Activated CD4-positive, alpha-beta memory T cell treated with anti-CD3 and anti-CD28 coated beads, Interleukin-2, amount 10 ng/mL, durations not matched to agents 7 days and 5 days (primary cell): ENCODE data around the gene METTL24. TPM values are rescaled to one million over a fixed set of nuclear protein-coding genes. Genes with fewer than 3 reads are reported as not detected.
A peak's percentile ranks its signal among the peaks of the same experiment; 100 is the strongest.

Experiments
- CTCF ChIA-PET: fragments of 350-600 bp; sonication (Branson Sonifier 250); formaldehyde crosslinking; loops from one replicate; lab custom pipeline; 2021; ENCODE audit warnings: antibody characterized with exemption, inconsistent platforms; lab: Charles Lee
- POLR2A ChIA-PET: fragments of 350-600 bp; sonication (Branson Sonifier 250); formaldehyde crosslinking; loops from one replicate; lab custom pipeline; 2021; ENCODE audit warnings: antibody characterized with exemption; lab: Charles Lee
- DNase-seq: peaks from one replicate; pipeline ENCODE4 v3.0.0-alpha.2; 2020
- H3K27ac Mint-ChIP-seq: one replicate; pipeline ENCODE4 v1.8.0; 2021; ENCODE audit warnings: mild to moderate bottlenecking, mixed read lengths
- H3K27me3 Mint-ChIP-seq: one replicate; pipeline ENCODE4 v1.8.0; 2021; ENCODE audit warnings: mixed read lengths
- H3K36me3 Mint-ChIP-seq: one replicate; pipeline ENCODE4 v1.8.0; 2021; ENCODE audit warnings: low read depth, mixed read lengths
- H3K4me1 Mint-ChIP-seq: one replicate; pipeline ENCODE4 v1.8.0; 2021; ENCODE audit warnings: mixed read lengths
- H3K4me3 Mint-ChIP-seq: one replicate; pipeline ENCODE4 v1.8.0; 2021; ENCODE audit warnings: mild to moderate bottlenecking, mixed read lengths
- H3K9me3 Mint-ChIP-seq: one replicate; pipeline ENCODE4 v1.8.0; 2021; ENCODE audit warnings: mixed read lengths
- total RNA-seq, 2 experiments: library from RNA; stranded (reverse); gene quantifications; one replicate each; pipeline ENCODE4 v1.2.3, GENCODE V29; 2021

The METTL24 gene
- not detected for total RNA-seq

GRCh38 chr6:110357664-110358552 is at the start of gene METTL24:
METTL24 (minus strand) TSS chr6:110358349; CDS start chr6:110358272, 77 bp downstream.
- Mint-ChIP-seq H3K27me3 (peaks cover 63% of the 10 kb centered on the region), H3K27ac (no peak within 1 kb of the TSS), H3K4me1 (peaks cover 2% of the 10 kb centered on the region), H3K4me3 (peak within 1 kb of the TSS; percentile 48), H3K36me3 (no peaks in the 10 kb centered on the region), H3K9me3 (no peaks in the 10 kb centered on the region)
- ChIA-PET POLR2A (no interaction called here), CTCF (no interaction called here)
- no peak for DNase-seq

DNA sequence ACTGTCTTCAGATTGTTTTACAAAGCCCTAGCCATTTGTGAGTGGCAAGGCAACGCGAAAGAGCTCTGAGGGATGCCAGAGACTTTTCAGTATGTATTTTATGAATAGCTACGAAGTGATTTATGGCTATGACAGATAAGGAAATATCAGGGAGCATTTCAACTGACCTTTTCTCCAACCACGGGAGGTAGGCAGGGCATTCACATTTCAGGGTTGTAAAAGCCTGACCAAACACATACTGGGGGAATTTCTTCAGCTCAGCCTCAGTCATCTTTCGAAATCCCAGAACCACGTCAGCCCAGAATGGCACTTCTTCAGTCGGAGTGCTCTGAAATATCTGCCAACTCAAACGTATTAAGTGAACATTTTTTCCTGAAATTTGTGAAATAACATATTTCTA is 46.5 kb upstream of the METTL24 start:
- POLR2A ChIA-PET: no interaction called here
- CTCF ChIA-PET: interaction anchor here (1.3 kb wide), 1 partner anchor 10 kb away, joined by 4 read pairs; no protein-coding TSS in a partner anchor
- DNase-seq: no peak
- Mint-ChIP-seq H3K36me3 (no peaks in the 10 kb centered on the region), H3K4me1 (no peaks in the 10 kb centered on the region), H3K9me3 (no peaks in the 10 kb centered on the region), H3K27ac (no peak overlapping the region), H3K4me3 (no peak overlapping the region), H3K27me3 (peaks cover 15% of the 10 kb centered on the region)

- CTCF ChIA-PET: no interaction called here
- Mint-ChIP-seq H3K27me3 (peaks cover 17% of the 10 kb centered on the region), H3K9me3 (no peaks in the 10 kb centered on the region), H3K27ac (no peak overlapping the region), H3K4me3 (no peak overlapping the region), H3K4me1 (no peaks in the 10 kb centered on the region), H3K36me3 (no peaks in the 10 kb centered on the region)
- POLR2A ChIA-PET: no interaction called here
- no peak for DNase-seq
These were observed 43.5 kb upstream of the METTL24 start for GRCh38 chr6:110401585-110402176.

DNA sequence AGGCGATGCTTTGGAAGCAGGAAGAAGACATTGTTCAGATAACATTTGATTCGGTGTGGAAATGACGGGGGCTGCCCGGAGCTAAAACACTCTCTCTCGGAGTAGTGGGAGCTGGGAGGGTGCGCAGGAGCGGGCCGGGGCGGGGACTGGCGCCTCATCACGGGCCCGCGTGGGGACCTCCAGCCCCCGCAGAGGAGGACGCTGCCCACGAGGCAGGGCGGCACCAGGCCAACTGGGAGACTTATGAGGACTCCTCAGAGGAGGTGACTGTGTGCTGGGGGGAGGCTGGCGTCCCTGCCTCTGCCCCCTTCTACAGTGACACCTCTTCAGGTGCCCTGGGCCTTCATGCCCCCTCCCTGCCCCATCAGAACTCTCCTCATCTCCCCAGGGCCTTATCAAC is 42.1 kb upstream of the METTL24 start:
- Mint-ChIP-seq H3K4me3 (no peak overlapping the region), H3K36me3 (no peaks in the 10 kb centered on the region), H3K27ac (no peak overlapping the region), H3K9me3 (no peaks in the 10 kb centered on the region), H3K4me1 (no peaks in the 10 kb centered on the region), H3K27me3 (peaks cover 17% of the 10 kb centered on the region)
- no peak for DNase-seq
- ChIA-PET POLR2A (no interaction called here), CTCF (no interaction called here)

DNA sequence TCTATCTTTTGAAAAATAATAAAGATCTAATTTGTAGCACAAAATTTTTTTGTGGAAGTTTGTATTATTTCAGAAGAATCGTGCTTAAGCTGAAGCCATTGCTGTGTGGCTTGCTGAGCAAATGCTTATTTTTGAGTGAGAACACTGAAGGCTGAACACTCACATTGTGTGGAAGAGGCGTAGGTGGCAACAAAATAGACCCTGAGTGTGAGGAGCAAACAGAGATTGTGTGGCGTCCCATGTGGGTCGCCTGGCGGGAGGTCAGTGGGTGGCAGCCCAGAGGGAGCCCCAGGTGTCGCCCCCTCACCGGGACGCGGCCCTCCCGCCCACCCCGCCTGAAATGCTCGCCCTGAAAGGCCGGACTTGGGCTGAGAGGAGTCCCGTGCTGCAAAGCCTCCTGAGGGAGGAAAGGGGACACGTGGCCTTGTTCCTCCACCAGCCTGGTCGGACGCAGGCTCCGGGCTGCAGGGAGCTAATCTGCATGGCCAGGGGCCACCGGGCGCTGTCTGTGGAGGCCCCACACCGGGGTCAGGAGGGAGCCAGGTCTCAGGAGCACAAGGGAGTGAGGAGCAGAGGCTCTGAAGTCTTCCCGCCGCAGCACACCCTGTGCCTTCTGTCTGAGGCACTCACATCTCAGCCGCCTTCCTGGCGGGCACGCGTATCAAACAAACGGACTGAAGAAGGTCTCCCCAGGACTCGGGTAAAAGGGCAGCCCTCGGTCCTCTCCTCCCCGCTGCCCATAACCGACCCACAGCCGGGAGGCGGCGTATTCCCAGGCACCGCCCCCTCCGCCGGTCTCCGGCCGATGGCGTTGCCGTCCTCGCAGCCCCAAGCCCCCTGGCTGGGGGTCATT is 41.3 kb upstream of the METTL24 start:
- CTCF ChIA-PET: no interaction called here

GRCh38 chr6:110398778-110399177 is 40.6 kb upstream of the METTL24 start:
- Mint-ChIP-seq H3K27ac (no peak overlapping the region), H3K9me3 (no peaks in the 10 kb centered on the region), H3K4me1 (no peaks in the 10 kb centered on the region), H3K36me3 (no peaks in the 10 kb centered on the region), H3K4me3 (no peak overlapping the region), H3K27me3 (peaks cover 12% of the 10 kb centered on the region)
- POLR2A ChIA-PET: no interaction called here
- DNase-seq: no peak
- CTCF ChIA-PET: no interaction called here

More for the DNA sequence above, 41.3 kb upstream of the METTL24 start:
- peaks cover 15% of the 10 kb centered on the region for H3K27me3 Mint-ChIP-seq
- H3K4me3 Mint-ChIP-seq: no peak overlapping the region
- H3K27ac Mint-ChIP-seq: no peak overlapping the region
- no peak for DNase-seq
- no peaks in the 10 kb centered on the region for H3K4me1 Mint-ChIP-seq
- POLR2A ChIA-PET: no interaction called here
- H3K9me3 Mint-ChIP-seq: no peaks in the 10 kb centered on the region
- H3K36me3 Mint-ChIP-seq: no peaks in the 10 kb centered on the region

- Mint-ChIP-seq H3K36me3 (no peaks in the 10 kb centered on the region), H3K4me1 (peaks cover 5% of the 10 kb centered on the region), H3K4me3 (no peak overlapping the region), H3K27ac (no peak overlapping the region), H3K9me3 (no peaks in the 10 kb centered on the region), H3K27me3 (peaks cover 2% of the 10 kb centered on the region)
- ChIA-PET CTCF (interaction anchor here (1.2 to 2.0 kb wide), 2 partner anchors 9 to 355 kb away, joined by 4 to 5 read pairs; no protein-coding TSS in a partner anchor), POLR2A (no interaction called here)
- DNase-seq: no peak
These were observed 37.1 kb upstream of the METTL24 start for GRCh38 chr6:110395221-110395620.

GRCh38 chr6:110394409-110394808 is 36.3 kb upstream of the METTL24 start:
- no peaks in the 10 kb centered on the region for H3K36me3 Mint-ChIP-seq
- POLR2A ChIA-PET: no interaction called here
- H3K27me3 Mint-ChIP-seq: peaks cover 2% of the 10 kb centered on the region
- DNase-seq: no peak
- H3K4me3 Mint-ChIP-seq: no peak overlapping the region
- CTCF ChIA-PET: interaction anchor here (0.7 to 2.0 kb wide), 3 partner anchors 9 to 355 kb away, joined by 4 to 5 read pairs (median 4); no protein-coding TSS in a partner anchor
- no peaks in the 10 kb centered on the region for H3K9me3 Mint-ChIP-seq
- H3K4me1 Mint-ChIP-seq: peaks cover 14% of the 10 kb centered on the region
- H3K27ac Mint-ChIP-seq: no peak overlapping the region

DNA sequence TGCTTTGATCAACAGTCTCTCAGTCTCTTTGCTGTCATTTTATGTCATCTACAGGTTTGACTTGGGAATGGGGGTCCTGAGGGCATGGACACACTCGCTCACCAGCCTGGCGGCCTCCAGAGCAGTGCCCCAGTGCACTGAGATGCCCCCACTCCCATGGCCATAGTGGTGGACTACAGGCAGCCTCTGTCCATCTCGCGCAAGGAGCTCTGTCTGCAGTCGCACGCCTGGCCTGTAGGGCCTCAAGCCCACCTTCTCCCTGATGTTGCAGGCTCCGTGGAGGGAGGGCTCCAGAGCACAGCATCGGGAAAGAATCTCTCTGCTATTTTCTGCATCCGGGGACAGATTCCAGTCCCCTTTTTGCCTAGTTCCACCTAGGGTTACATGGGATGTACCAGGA is 34.6 kb upstream of the METTL24 start:
- ChIA-PET CTCF (interaction anchor here (0.5 to 6.0 kb wide), 4 partner anchors 214 to 1702 kb away, joined by 3 to 53 read pairs (median 4); no protein-coding TSS in a partner anchor), POLR2A (no interaction called here)
- DNase-seq: no peak

DNA sequence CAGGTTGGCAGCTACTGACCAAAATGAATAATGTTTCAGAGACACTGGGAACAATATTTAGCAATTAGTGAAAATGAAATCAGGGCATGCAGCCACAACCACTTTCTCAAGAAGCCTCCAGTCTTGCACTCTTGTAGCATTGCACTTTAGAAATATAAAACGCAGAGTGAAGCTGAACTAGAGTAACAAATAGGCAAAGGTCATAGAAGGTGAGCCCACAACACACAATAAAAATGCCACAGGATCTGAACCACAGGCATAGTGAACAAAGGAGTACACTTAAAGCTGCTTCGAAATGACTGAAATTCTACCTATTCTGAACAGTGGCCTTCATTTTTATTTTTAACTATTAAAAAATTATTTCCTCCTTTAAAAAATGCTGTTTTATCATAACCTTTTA is 32.3 kb upstream of the METTL24 start:
- CTCF ChIA-PET: interaction anchor here (0.7 to 6.0 kb wide), 7 partner anchors 211 to 927 kb away, joined by 3 to 53 read pairs (median 4); partner anchors contain the start of genes AK9, CDC40, FIG4 and WASF1
- no peak for DNase-seq
- Mint-ChIP-seq H3K4me3 (no peak overlapping the region), H3K27ac (no peak overlapping the region), H3K36me3 (no peaks in the 10 kb centered on the region), H3K27me3 (no peaks in the 10 kb centered on the region), H3K9me3 (no peaks in the 10 kb centered on the region), H3K4me1 (peaks cover 15% of the 10 kb centered on the region)
- POLR2A ChIA-PET: interaction anchor here (0.7 kb wide), 1 partner anchor 212 kb away, joined by 4 read pairs; the partner anchor contains the start of gene WASF1

More for the DNA sequence above, 34.6 kb upstream of the METTL24 start:
- H3K4me3 Mint-ChIP-seq: no peak overlapping the region
- H3K9me3 Mint-ChIP-seq: no peaks in the 10 kb centered on the region
- peaks cover 15% of the 10 kb centered on the region for H3K4me1 Mint-ChIP-seq
- H3K27me3 Mint-ChIP-seq: no peaks in the 10 kb centered on the region
- no peaks in the 10 kb centered on the region for H3K36me3 Mint-ChIP-seq
- H3K27ac Mint-ChIP-seq: no peak overlapping the region

DNA sequence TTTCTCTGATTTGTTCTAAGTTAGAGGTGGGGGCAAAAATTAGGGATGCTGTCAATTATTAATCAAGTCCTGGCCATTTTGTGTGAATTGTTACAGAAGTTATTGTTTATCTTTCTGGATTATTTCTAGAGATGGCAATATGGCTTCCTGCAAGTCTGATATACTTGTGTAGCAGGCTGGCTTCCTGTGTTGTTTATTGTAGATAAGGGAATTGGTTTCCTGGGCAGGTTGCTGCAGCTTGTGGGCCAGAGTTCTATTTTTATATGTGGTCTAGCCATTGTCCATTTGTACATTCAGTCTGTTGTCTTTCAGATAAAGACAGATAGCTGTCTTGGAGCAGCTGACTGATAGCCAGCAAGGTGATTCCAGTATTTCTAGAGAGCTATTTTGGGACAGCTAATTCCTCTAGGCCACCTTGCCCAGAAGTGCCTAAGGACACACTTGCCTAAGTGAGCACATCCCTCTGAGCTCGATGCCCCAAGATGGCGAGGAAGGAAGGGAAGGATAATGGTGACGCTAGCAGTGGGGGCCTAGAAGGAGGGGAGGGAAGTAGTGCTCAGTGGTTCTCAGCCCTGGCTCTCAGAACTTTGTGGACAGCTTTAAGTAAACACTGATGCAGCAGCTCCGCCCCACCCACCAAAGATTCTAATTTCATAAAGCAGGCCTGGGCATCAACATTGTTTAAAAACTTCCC is 31.7 kb upstream of the METTL24 start:
- ChIA-PET CTCF (interaction anchor here (1.2 to 6.0 kb wide), 7 partner anchors 21 to 730 kb away, joined by 3 to 53 read pairs (median 4); partner anchors contain the start of genes AK9, CDC40, FIG4 and WASF1), POLR2A (interaction anchor here (0.7 kb wide), 2 partner anchors 148 to 211 kb away, joined by 3 to 4 read pairs; partner anchors contain the start of gene WASF1)
- no peak overlapping the region for H3K4me3 Mint-ChIP-seq
- H3K36me3 Mint-ChIP-seq: no peaks in the 10 kb centered on the region
- H3K27me3 Mint-ChIP-seq: no peaks in the 10 kb centered on the region
- H3K4me1 Mint-ChIP-seq: peaks cover 15% of the 10 kb centered on the region
- no peak for DNase-seq
- no peak overlapping the region for H3K27ac Mint-ChIP-seq
- no peaks in the 10 kb centered on the region for H3K9me3 Mint-ChIP-seq

GRCh38 chr6:110387986-110388385 is 29.8 kb upstream of the METTL24 start:
- Mint-ChIP-seq H3K27ac (no peak overlapping the region), H3K9me3 (no peaks in the 10 kb centered on the region), H3K27me3 (no peaks in the 10 kb centered on the region), H3K4me1 (peaks cover 15% of the 10 kb centered on the region), H3K36me3 (no peaks in the 10 kb centered on the region), H3K4me3 (no peak overlapping the region)
- POLR2A ChIA-PET: no interaction called here
- no peak for DNase-seq
- CTCF ChIA-PET: interaction anchor here (6.0 kb wide), 1 partner anchor 348 kb away, joined by 53 read pairs; no protein-coding TSS in a partner anchor
